SH-SY5Y (cell line): Measurements from ENCODE around the gene MYO7B.

Source experiments
- GATA2 ChIP-seq: IDR thresholded peaks from 2 replicates; pipeline ENCODE4 v1.6.1; 2011; ENCODE audit warnings: mild to moderate bottlenecking, low read depth, low read length
- GATA3 ChIP-seq: IDR thresholded peaks from 2 replicates; pipeline ENCODE4 v1.6.1; 2011; ENCODE audit warnings: low read depth, mild to moderate bottlenecking, low read length, moderate library complexity

DNA sequence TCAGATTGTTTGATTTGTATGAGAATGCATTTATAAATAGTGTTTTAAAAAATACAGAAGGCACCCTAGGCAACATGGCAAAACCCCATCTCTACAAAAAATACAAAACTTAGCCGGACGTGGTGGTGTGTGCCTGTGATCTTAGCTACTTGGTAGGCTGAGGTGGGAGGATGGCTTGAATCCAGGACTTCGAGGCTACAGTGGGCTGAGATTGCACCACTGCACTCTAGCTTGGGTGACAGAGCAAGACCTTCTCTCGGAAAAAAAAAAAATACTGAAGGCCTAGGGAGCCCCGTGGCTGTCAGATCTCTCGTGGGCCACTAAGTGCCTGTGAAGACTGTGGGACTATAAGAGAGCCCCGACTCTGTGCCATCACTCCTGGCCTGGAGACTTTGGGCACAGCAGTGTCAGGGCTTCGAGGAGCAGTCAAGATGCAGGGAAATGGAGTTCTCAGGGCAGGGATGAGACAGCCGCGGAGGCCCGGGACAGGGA is 40.5 kb downstream of the MYO7B start:
- TF ChIP-seq GATA2, result no peak
- TF ChIP-seq GATA3, result no peak
